Measurements from ENCODE around the gene DOCK10.
"Not testable (repeated sequence)": the region's sequence is repeated elsewhere in the genome, so short reads cannot be mapped to it uniquely, and the experiment has no call there.

Gene DOCK10

DNA sequence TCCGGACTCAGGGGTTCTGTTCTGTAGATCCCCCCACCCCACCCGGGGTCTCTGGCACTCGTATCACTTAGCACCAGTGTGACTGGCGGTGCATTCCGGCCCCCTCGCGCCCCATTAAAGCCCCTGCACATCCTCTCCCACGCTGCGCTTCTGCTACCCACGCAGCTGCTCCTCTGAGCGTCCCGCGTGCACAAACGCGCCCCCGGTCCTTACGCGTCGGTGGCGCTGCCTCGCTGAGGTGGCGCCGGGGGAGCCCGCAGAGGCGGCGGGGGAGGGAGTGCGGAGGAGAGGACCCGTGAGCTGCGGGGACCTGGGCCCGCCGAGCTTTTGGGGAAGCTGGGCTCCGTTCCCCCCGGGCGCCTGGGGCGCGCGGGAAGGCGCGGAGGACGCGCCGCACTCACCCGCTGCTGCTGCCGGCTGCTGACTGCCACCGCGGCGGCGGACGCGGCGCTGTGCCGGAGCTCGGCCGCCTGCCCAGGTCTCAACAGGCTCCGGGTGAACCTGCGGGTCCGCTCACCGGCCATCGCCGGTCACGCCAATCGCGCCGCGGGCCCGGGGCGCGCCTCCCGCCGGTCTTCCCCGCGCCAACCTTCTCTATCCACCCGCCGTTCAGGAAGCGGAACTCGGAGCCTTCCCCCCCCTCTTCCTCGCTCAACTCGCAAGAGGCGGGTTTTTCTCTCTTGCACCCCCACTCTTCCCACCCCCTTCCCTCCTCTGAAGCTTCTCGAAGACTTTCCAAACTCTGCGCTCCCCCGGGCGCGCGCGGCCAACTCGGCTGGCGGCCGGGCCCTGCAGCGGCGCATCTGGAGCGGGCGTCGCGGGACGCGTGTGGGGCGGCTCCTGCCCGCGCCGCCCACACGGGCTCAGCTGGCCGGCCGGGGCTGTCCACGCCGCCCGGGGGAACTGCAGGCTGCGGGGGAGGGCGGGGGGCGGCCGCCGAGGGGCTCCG lies at the start of gene DOCK10:
Gene DOCK10 (minus strand): TSS at position 618 of the 949 bp plus-strand sequence. CDS start 94 bp downstream, at position 524.
- peak; percentile 54 for DNase-seq

DNA sequence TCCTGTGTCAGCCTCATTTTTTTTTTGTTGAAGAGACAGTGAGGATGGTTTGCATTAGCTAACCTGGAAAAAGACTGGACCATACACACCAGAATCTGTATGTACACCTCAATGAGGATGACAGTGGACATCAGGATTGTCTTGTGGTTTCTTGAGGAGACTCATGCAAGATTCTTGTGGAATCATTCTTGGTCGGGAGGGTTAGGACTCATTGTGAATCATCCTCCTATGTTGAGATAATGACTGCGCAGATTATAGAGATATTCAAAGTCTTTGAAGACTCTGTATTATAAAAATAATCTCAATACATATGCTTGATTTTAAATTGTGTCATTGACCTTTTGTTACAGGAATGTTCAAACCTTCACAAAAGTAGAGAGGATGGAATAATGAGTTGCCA lies 49.1 kb upstream of the DOCK10 start:
- DNase-seq: no peak

DNA sequence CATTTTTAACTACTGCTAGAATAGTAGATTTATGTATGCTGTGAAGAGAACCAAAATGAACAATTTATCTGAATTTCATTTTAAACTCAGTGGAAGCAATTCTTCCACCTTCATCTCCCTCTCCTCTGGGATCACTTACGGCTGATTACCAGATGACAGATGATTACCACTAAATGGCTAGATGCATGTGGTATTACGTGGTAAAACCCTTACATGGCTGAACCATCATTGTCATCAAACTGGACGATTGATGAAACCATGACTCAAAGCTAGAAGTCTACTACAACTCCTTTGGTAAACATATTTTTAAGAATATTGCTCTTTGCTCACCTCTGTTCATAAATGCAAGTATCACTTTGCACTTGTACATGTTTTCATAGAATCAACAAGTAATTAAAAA lies 48.5 kb upstream of the DOCK10 start:
- DNase-seq: no peak

DNA sequence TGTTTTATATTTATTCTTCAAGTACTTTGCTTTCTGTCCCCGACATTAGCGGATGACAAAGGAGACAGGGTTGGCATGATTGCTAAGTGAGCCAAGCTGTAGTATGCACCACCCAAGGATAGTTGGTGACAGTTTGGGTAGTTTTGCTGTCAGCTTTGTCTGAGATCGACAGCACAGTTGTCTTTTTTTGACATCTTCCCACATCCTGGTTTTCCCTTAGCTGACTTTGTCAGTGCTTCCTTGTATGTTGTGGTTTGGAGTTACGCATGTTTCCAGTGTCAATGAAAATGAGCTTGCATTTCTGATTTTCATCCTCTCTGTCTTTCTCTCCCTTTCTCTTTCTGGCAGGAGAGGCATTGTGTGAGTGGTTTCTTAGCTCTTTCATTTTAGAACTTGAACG lies 44.6 kb upstream of the DOCK10 start:
- no peak for DNase-seq

DNA sequence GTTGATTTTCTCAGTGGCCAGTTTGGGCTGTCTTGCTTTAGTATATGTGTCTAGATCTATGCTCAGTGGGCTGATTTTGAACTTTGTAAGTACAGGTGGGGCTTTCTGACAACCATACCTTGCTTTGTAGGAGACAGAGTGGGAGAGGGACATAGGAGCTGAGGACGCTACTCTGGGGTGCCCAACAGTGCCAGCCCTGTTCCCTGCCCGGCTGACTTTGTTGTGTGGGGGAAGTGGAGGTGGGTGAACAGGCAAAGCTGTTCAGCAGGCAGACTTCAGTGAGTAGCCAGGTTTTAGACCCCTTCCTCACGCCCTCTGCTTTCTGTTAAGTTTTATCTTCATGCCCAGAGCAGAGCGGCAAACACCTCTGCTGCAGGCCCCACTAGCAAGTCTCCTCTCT lies 44.2 kb upstream of the DOCK10 start:
- no peak for DNase-seq

DNA sequence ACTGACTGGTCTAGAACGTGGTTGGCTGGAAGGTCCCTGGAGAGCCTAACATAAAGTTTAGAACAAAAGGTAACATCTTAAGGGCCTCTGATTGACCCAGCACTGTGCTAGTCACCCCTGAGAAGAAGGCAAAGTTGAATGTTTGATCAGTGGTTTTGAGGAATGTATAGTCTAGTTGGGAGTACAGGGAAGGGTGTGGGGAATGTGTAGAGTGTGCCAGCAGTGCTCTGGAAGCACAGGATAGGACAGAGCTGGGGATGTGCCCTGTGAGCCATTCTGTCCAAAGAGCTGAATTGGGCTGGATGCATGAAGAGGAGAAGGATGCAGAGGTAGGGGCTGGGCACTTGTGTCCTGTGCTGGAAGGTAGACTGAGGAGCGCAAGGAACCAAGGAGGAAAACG lies 41.0 kb upstream of the DOCK10 start:
- DNase-seq: no peak

DNA sequence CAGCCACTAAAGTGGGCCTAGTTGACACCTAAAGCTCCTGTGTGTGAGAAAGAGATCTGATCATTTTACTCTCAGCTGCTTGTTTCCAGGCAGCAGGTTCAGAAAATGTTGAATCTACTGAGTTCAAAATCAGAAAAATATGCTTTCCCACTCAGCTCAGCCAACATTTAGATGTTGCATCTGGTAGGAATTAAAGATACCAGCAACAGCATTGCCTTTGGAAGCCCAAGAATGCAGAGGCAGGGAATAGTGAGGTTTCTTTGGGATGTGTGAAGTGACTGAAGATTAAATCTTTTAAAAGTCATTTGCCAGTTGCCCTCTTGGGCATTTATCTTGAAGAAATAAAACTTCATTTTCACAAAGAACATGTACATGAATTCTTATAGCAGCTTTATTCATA lies 33.9 kb upstream of the DOCK10 start:
- DNase-seq: no peak

DNA sequence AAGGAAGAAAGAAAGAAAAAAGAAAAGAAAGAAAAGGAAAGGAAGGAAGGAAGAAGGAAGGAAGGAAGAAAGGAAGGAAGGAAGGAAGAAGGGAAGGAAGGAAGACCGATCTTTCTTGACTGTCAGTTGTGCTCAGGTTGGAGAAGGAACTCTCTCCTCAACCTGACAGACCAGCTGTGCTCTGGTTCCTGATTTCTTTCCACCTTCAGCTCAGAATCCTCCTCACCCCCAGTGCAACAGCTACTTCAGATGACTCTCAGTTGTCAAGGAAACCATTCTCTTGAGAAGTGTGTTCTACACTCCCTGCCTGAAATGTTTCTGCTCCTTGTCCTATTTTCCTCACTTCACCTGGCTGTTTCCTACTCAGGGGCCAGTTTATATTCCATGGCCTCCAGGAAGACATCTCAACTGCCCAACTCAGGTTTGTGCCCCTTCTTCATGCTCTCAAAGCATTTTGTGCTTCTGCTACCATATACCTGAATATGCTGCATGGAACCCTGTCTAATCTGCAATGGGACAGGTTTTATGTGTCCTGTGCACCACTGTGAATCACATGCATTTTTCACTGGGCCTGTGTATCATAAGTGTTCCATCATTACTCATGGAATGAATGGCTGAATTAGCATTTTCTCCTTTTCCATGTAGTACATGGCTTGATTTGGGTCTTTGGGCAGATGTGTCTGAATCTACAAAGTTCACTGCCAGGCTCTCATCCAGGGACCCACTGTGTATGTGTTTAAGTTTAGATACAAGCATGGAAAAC lies 32.8 kb upstream of the DOCK10 start:
- no peak for DNase-seq

DNA sequence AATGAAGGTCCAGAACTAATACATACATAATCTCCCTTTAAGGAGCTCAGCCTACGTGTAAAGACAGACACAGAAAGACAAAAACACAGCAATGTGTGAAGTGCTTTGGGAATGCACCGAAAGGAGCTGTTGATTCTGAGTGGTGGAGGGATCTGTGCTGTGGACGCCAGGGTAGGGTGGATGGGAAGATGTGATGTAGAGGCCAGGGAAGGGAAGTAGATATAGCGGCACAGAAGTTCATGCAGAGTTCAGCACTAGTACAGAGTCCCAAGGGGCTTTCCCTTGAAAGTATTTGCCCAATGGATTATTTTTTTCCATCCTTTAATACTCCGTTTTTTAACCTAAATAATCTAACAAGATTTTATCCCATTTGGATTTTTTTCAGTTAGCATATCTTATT lies 32.1 kb upstream of the DOCK10 start:
- DNase-seq: no peak

DNA sequence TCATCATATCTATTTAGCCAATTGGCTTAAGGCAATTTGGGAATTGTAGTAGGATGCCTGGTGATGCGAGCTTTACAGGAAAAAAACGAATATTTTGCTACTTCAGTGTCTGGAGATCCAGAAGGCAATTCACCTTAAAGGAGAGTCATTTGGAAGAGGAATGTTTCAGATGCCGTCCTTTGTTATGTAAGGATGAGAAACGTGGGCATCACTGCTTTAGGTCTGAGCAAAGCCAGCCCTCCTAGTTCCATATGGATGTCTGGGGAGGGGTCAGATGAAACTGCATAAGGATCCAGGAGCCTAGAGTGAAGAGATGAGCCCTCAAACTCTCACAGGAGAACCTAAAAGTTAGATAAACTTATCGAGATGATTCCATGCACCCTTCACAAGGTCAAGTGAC lies 30.9 kb upstream of the DOCK10 start:
- DNase-seq: no peak

DNA sequence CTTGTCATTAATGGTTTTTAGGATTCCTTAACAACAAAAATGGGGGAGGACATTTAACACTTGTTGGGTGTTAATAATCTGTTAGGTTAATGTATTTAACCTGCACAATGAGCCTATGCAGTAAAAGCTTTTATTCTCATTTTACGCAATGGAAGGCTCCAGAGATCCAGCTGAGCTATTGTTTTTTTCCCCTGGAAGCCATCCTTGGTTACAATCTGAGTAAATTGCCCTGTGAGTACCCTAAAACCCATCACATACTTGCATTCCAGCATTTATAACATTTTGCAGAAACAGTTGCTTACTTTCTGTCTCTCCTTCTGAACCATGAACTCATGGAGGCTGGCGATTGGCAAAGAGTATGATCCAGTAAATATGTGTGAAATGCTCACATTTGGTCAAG lies 30.2 kb upstream of the DOCK10 start:
- no peak for DNase-seq

DNA sequence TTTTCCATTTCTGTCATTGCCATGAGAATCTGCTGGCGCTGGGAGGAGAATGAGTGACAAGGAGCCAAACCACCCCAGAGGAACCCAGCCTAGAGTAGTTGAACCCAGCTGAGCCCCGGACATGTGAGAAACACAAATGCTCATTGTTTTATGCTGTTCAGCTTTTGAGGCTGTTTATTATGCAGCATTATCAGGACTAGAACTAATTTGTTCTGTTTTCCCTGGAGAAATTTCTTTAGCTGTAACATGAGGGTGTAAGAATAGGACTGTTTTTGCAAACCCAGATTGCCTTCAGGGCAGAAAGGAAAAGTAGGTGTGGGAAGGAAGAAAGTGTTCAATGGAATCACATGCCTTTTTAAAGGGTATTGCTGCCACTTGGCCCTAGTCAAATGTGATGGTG lies 28.5 kb upstream of the DOCK10 start:
- DNase-seq: no peak

DNA sequence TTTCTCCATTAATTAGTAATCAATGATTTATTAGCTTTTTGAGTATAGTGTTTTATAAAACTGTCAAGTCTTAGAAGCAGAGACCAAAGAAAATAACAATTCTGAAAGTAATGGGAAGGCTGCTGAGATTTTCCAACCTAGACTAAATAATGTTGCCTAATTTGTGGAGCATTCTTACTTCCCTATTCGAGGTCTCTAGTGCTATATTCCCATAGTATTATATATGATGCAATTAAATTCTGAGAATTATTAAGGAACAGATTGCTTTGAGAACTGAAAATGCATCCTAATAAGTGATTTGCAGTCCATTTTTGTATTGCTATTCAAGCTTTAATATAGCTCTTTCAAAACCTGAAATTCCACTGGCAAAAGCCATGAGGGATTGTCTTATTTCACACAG lies 27.7 kb upstream of the DOCK10 start:
- DNase-seq: no peak

DNA sequence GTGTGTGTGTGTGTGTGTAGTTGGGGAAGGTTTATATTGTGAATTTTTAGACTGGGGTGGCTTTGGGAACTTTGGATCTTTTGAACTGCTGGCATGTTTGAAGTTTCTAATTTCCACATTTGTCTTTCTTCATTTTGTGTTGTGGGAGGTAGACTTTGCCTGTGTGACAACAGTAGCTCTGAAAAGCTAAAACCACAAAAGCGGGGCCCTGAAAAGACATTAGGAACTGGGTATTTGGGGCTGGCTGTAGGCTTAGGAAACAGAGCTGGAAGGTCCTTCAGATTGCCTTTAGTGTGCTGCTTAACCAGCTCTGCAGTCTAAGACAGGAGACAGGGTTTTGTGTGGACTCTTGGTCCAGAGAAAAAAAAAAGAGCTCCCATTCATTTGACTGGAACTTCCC lies 27.2 kb upstream of the DOCK10 start:
- no peak for DNase-seq

DNA sequence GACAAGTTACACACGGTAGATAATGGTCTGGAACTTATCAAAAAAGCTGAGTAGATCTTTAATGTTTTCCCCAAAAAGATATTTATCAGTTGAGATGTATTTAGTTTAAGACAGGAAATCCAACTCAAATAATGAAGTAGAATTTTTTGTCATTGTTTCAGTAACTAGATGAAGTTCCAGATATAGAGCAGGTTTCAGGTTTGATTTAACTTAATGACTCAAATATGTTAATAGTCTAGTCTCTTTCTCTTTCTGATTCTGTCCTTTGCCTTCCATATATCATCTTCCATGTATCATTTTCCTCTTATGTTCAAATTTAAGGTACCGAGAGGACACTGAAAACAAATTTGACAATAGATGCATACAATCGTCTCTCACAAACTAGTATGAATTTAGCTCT lies 23.6 kb upstream of the DOCK10 start:
- no peak for DNase-seq

DNA sequence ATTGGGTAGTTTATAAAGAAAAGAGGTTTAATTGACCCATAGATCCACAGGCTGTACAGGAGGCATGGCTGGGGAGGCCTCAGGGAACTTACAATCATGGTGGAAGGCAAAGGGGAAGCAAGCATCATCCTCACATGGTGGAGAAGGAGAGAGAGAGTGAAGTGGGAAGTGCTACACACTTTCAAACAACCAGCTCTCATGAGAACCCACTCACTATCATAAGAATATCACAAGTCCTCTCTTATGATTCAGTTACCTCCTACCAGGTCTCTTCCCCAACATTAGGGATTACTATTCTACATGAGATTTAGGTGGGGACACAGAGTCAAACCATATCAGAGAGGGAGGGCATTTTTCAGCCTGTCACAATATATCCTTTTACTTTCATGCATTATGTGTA lies 22.7 kb upstream of the DOCK10 start:
- DNase-seq: no peak

DNA sequence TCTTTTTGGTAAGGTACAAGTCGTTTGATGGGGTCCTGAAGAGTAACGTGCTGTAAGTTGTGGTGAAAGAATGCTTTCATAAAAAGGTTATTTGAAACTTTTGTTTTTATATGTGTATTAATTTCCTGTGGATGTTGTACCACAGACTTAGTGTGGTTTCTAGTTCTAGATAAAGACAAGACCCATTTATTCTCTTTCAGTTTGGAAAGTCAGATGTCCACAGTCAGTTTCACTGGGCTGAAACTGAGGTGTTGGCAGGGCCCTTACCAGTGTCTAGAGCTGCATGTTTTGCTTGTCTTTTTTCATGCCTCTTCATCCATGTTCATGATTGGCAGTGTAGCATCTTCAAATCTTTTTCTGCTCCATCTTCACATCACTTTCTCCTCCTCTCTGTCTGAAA lies 22.1 kb upstream of the DOCK10 start:
- no peak for DNase-seq

DNA sequence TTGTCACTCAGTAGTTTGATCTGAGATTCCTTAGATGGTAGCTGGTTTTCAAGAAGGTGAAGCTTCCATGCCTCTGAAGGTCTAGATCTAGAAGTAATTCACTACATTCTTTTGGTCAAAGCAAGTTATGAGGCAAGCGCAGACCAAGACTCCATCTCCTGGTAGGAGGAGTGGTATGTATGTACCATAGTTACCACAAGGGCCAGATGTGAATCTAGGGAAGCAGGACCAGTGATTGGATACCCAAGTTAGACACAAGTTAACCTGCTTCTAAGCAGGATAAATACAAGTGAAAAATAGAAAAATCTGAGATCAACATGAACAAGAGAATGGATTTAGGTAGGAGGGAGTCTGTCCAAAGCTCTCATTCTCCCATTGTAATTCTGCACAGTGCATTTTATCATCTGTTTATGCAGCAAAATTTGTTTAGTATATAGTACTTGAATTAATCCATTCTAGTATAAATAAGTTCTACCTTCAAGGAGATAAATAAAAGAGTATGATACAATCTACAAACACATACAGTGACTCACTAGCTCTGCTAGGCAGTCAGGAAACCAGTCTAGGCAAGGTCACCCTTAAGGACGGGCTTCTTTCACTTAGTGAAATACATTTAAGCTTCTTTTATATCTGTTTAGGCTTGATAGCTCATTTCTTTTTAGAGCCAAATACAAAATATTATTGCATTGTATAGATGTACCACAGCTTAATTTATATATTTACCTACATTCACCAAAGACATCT lies 14.2 kb upstream of the DOCK10 start:
- no peak for DNase-seq

DNA sequence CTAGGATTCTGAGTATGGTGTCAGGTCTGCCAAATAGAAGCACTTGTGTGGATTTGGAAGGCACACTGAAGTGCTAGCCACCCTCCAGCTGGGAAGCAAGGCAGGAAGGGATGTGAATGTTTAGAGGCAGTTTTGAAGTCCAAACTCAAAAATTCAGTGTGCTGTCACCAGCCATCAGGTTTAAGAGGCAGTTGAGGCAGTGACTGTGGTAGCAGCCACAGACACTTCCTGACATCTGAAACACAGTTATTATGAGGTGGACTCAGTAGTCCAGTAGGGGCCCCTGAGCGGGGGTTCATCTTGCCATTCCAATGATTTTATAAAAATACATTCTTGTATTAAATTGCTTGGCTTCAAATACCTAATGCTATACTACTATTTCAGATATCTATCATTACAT lies 13.4 kb upstream of the DOCK10 start:
- no peak for DNase-seq

DNA sequence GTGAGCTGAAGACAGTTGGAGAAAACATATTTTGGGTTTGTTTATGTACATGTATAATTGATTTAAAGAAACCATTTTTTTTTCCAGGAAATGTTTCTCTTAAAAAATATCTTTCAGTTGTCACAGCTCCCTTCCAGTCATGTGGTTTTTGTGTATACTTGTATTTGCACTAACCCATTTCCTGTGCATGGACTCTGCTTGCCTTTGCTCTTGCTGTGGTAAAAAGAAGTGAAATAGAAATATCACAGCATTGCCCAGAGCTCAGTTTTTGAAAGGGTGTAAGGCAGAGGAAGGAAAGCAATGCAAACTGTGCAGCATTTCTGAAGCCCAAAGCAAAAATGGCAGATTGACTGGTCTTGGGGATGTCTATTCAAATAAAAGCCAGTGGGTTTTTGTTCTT lies 10.4 kb upstream of the DOCK10 start:
- peak; percentile 70 for DNase-seq

DNA sequence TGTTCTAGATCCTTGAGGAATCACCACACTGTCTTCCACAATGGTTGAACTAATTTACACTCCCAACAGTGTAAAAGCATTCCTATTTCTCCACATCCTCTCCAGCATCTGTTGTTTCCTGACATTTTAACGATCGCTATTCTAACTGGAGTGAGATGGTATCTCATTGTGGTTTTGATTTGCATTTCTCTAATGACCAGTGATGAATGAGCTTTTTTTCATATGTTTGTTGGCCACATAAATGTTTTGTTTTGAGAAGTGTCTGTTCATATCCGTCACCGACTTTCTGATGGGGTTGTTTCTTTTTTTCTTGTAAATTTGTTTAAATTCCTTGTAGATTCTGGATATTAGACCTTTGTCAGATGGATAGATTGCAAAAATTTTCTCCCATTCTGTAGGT lies 5.2 kb upstream of the DOCK10 start:
- not testable (repeated sequence) for DNase-seq

DNA sequence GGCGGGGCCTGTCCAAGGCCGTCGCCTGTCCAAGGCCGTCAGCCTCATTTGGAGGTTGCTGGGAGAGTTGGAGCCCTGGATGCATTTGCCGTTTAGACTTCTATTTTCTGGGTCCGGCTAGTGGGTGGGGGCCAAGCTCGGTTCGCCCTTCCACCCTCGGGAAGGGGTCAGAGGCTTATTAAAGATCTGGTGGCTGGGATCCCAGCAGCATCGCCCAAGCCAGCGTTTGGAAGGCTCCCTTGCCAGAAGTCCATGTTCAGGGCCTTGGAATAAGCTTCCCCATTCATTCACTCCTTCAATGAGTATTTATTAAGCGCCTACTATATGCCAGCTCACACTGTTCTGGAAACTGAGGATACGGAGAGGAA lies 516 bp upstream of the DOCK10 start:
- DNase-seq: no peak

DNA sequence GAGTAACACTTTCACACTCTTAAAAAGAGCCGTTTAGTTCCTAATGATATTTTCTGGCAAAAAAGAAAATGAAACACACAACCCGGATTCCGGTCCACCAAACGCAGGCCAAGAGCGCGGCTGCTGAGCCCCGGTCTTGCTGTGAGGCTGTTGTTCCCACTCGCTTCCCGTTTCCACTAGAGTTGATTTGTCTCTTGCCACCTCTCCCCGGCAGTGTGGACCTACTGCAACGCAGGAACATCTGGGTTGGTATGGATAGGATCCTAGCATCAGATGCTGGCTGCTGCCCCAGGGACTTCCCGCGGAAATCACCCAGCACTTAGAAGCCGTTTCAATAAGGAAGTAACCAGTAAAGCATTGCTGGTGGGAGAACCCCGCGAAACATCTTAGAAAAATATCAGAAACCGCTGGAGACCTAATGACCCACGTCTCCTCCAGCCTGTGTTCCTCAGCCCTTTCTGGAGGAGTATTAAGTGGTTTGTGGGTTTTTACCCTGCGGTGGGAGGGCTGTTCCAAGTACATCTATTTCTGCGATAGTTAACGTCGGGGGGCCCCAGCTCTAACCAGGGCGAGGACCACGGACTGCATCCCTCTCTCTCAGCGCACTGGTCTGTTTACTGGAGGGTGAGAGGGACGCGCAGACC lies 939 bp downstream of the DOCK10 start:
- DNase-seq: peak; percentile 75
